ENCODE measurements around the gene PCDHAC1. TPM values are rescaled to one million over a fixed set of nuclear protein-coding genes. Genes with fewer than 3 reads are reported as not detected.

PCDHAC1 gene
- total and polyA plus RNA-seq, 2 of the 4 experiments (the other 2 are of a cell fraction) = under 0.01 TPM; not detected in 1

- no peak for TF ChIP-seq RCOR1 (IDR thresholded peaks at IDR 0.05; ENCODE audit: insufficient replicate concordance, low read length)
Observed at GRCh38 chr5:140966293-140967225, 40.5 kb downstream of the PCDHAC1 start, which contains the start of gene PCDHAC2 (continued).

- Histone ChIP-seq H3K9ac (ENCODE audit: low read depth, low read length) (no peak overlapping the region), H3K36me3 (ENCODE audit: control insufficient read depth, insufficient read depth, low read length) (no peaks in the 10 kb centered on the region), H3K18ac (ENCODE audit: low read depth, low read length) (no peak overlapping the region), H4K8ac (ENCODE audit: low read depth in 2 of 2, low read length in 2 of 2) (no peak overlapping the region), H3K4ac (ENCODE audit: low read depth, low read length) (no peak overlapping the region), H4K91ac (ENCODE audit: insufficient read depth, low read depth, low read length) (no peak overlapping the region), H2AFZ (replicated peaks; ENCODE audit: low read length, poor library complexity) (no peak overlapping the region), H4K20me1 (ENCODE audit: insufficient read depth, low read length) (no peaks in the 10 kb centered on the region), H3K56ac (ENCODE audit: extremely low read depth, insufficient read depth, low read length) (no peak overlapping the region), H2BK120ac (ENCODE audit: low read depth, low read length) (no peak overlapping the region), H2AK5ac (ENCODE audit: low read depth, low read length) (no peak overlapping the region), H3K4me1 (ENCODE audit: control insufficient read depth, insufficient read depth, low read length) (no peaks in the 10 kb centered on the region), H3K9me3 (ENCODE audit: control insufficient read depth, insufficient read depth, low read length) (peaks cover 33% of the 10 kb centered on the region), H3K14ac (replicated peaks; ENCODE audit: low read depth, low read length) (no peak overlapping the region), H2BK15ac (ENCODE audit: low read depth, low read length) (no peak overlapping the region), H2BK20ac (ENCODE audit: low read depth, low read length) (no peak overlapping the region), H2BK5ac (ENCODE audit: low read depth, low read length, poor library complexity, severe bottlenecking) (no peak overlapping the region), H4K5ac (ENCODE audit: low read depth, low read length) (no peak overlapping the region), H2AK9ac (replicated peaks; ENCODE audit: low read depth, low read length, poor library complexity) (no peak overlapping the region), H3K4me2 (ENCODE audit: low read depth, low read length) (no peak overlapping the region), H3K27ac (ENCODE audit: insufficient read depth, low read length) (no peak overlapping the region), H3K79me1 (ENCODE audit: low read depth in 1 of 2, low read length in 2 of 2) (no peaks in the 10 kb centered on the region), H3K9me1 (ENCODE audit: insufficient read depth, low read length) (no peaks in the 10 kb centered on the region), H3K4me3 (ENCODE audit: insufficient read depth, low read depth, low read length) (no peak overlapping the region), H3K23ac (ENCODE audit: low read depth, low read length) (no peak overlapping the region), H3K27me3 (ENCODE audit: control insufficient read depth, insufficient read depth, low read length) (no peaks in the 10 kb centered on the region)
- no peak for DNase-seq
- TF ChIP-seq MXI1 (IDR thresholded peaks at IDR 0.05; ENCODE audit: borderline replicate concordance, low read depth, low read length) (no peak), RAD21 (IDR thresholded peaks at IDR 0.05; ENCODE audit: low read length) (no peak), ELK1 (IDR thresholded peaks at IDR 0.05; ENCODE audit: borderline replicate concordance, low read depth, low read length) (no peak), FOS (IDR thresholded peaks at IDR 0.05; ENCODE audit: low read depth, low read length) (no peak), MAFK (IDR thresholded peaks at IDR 0.05; ENCODE audit: low read depth, low read length) (no peak), CTCF (conservative IDR thresholded peaks at IDR 0.05; ENCODE audit: low read depth, low read length) (no peak), RFX5 (IDR thresholded peaks at IDR 0.05; ENCODE audit: low read depth, low read length) (no peak), SMC3 (IDR thresholded peaks at IDR 0.05; ENCODE audit: low read depth, low read length) (no peak)
- ATAC-seq (ENCODE audit: low read depth) = no peak
- intact Hi-C loops (cut with micrococcal nuclease) = no loop called here
- 25% methylated on average over 18 of the region's 34 CpGs; no CpG with 5 or more reads in 1 of the 2 experiments for WGBS, 2 experiments (ENCODE audit: extremely low coverage in 2 of 2, insufficient read length in 1 of 2)
- in situ Hi-C loops (cut with MboI; ENCODE audit: low sequenced_read_pairs) = no loop called here
- dilution Hi-C loops (cut with HindIII; ENCODE audit: low sequenced_read_pairs, unreplicated experiment) = no loop called here
- POLR2A ChIA-PET (ENCODE audit: unreplicated experiment) = no interaction called here
- BruUV-seq (replicated peaks) = no TSS peak
- CTCF ChIA-PET = no interaction called here
Observed at GRCh38 chr5:140967226-140967893, 41.3 kb downstream of the PCDHAC1 start.

Measured in IMR-90 (cell line).